ENCODE measurements around the gene CFAP45. TPM values are rescaled to one million over a fixed set of nuclear protein-coding genes. Genes with fewer than 3 reads are reported as not detected.

Gene CFAP45
- total and polyA plus RNA-seq, 2 of the 8 experiments (the other 6 are each of a cell fraction or from before 2014, with no cell fraction given): 0.05 TPM; not detected in 1

DNA sequence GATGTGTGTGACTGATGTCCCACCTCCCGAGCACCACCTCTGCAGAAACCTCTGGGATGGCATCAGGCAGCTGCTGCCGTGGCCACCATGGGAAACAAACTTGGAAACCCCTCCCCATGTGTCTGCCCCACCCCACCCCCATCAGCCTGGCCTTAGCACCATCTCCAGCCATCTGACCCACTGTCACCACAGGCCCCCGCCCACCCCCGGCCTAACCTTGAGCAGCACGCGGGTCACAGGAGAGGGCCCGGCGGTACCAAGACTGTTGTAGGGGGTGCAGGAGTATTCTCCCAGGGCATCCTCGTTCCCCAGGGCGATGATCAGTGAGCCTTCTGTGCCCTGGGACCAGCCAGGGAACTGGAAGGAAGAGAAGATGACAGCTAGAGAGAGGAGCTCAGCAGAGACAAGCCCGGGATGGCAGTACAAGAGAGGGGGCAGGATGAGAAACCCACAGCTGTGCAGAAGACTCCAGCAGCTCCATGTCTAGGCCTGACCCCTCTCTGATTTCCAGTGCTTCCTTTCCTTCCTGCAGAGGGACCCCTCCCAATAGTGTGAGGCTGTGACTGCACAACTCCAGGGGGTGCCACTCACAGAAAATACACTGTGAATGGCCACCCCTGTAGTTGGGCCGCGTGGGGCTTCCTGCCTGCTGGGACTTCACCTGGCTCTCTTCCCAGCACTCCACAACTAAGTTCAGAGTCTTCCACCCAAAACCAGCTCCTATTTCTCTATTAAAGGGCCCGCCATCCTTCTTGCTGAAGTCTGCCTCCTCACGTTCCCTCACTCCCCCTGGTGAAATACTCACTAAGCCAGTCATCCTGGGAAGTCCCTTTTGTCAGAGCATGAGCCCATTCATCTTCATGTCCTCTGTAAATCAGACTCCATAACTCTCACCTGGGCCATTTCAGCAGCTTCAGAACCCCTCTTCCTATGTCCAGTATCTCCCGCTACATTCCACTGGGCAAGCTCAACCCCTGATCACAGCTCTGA, 32.6 kb upstream of the CFAP45 start:
- Histone ChIP-seq H3K79me1 (ENCODE audit: low read depth, low read length) (no peaks in the 10 kb centered on the region), H2AFZ (ENCODE audit: low read length) (no peak overlapping the region), H3K9ac (replicated peaks in 1 of 4; ENCODE audit: extremely low read depth in 1 of 4, low read depth in 3 of 4, low read length in 3 of 4) (no peak overlapping the region; a peak in 1 of 7 replicates), H2BK5ac (ENCODE audit: low read depth, low read length) (no peak overlapping the region), H3K4me3 (ENCODE audit: extremely low read depth in 1 of 4, insufficient read depth in 2 of 4, low read depth in 3 of 4, low read length in 4 of 4) (no peak overlapping the region), H3K27me3 (replicated peaks in 1 of 4; ENCODE audit: control insufficient read depth in 3 of 4, extremely low read depth in 1 of 4, insufficient read depth in 3 of 4, low read length in 3 of 4) (no peaks in the 10 kb centered on the region), H3K14ac (ENCODE audit: insufficient read length) (no peak overlapping the region), H2BK12ac (ENCODE audit: low read depth, low read length) (no peak overlapping the region), H3K23me2 (ENCODE audit: low read depth, low read length) (no peaks in the 10 kb centered on the region; the same call in 1 of the 2 replicates), H2BK120ac (replicated peaks; ENCODE audit: low read depth, low read length) (no peak overlapping the region), H3K79me2 (ENCODE audit: control insufficient read depth in 1 of 2, insufficient read depth in 2 of 2, low read length in 2 of 2) (no peaks in the 10 kb centered on the region), H3K23ac (ENCODE audit: insufficient read length) (no peak overlapping the region), H4K20me1 (replicated peaks in 1 of 2; ENCODE audit: control insufficient read depth in 1 of 2, insufficient read depth in 2 of 2, low read length in 2 of 2) (peaks cover 0 to 3% of the 10 kb centered on the region in 2 experiments), H4K91ac (replicated peaks; ENCODE audit: insufficient read length, low read length) (no peak overlapping the region), H3K4me2 (ENCODE audit: insufficient read depth in 1 of 2, low read depth in 2 of 2, low read length in 2 of 2) (no peak overlapping the region), H3K4me1 (replicated peaks in 1 of 4; ENCODE audit: control insufficient read depth in 3 of 4, insufficient read depth in 4 of 4, low read length in 3 of 4) (peaks cover 0 to 8% (median 7%) of the 10 kb centered on the region in 4 experiments; a peak in 6 of 7 replicates), H3K4ac (replicated peaks; ENCODE audit: insufficient read length, low read depth, low read length) (no peak overlapping the region), H3K56ac (replicated peaks; ENCODE audit: insufficient read length, low read depth, low read length) (no peak overlapping the region), H3K18ac (ENCODE audit: extremely low read depth, low read length) (no peak overlapping the region), H2AK5ac (ENCODE audit: low read depth, low read length) (no peak overlapping the region), H2BK20ac (ENCODE audit: low read length) (no peak overlapping the region), H4K5ac (ENCODE audit: insufficient read length, low read depth, low read length) (no peak overlapping the region), H3K36me3 (ENCODE audit: control insufficient read depth in 2 of 4, insufficient read depth in 4 of 4, low read length in 3 of 4) (peaks cover 3 to 34% (median 16%) of the 10 kb centered on the region in 4 experiments; a peak in 6 of 8 replicates), H4K8ac (ENCODE audit: extremely low read depth, insufficient read depth, low read length) (no peak overlapping the region), H3K9me3 (ENCODE audit: insufficient read depth in 2 of 2, low read depth in 1 of 2, low read length in 1 of 2) (no peaks in the 10 kb centered on the region), H3K27ac (ENCODE audit: low read depth, low read length) (no peak overlapping the region), H2BK15ac (ENCODE audit: low read length) (no peak overlapping the region)
- DNase-seq (ENCODE audit: low read depth in 1 of 2, low spot score in 2 of 2): no peak
- POLR2A ChIA-PET (ENCODE audit: partially characterized antibody): interaction anchor here (0.9 to 3.0 kb wide), 2 partner anchors 13 to 17 kb away, joined by 3 to 15 read pairs; partner anchors contain the start of gene IGSF9
- CTCF ChIA-PET (ENCODE audit: partially characterized antibody): interaction anchor here (0.7 to 35.5 kb wide), 14 partner anchors 8 to 736 kb away, joined by 3 to 696 read pairs (median 5); partner anchors contain the start of genes IGSF9, SLAMF9 and TAGLN2
- TF ChIP-seq JUND (IDR thresholded peaks at IDR 0.05; ENCODE audit: low read length) (no peak), RFX5 (IDR thresholded peaks at IDR 0.05; ENCODE audit: borderline replicate concordance, low read depth, low read length) (no peak), ASH2L (IDR thresholded peaks at IDR 0.05; ENCODE audit: low read length) (no peak), POU5F1 (IDR thresholded peaks at IDR 0.05; ENCODE audit: low read depth, low read length) (no peak), TBP (IDR thresholded peaks at IDR 0.05; ENCODE audit: low read depth, low read length) (no peak), ZNF274 (IDR thresholded peaks at IDR 0.05; ENCODE audit: borderline replicate concordance, extremely low read depth, low read length) (no peak), CBX5 (IDR thresholded peaks at IDR 0.05; ENCODE audit: low read depth, low read length) (no peak), EP300 (IDR thresholded peaks at IDR 0.05; ENCODE audit: borderline replicate concordance in 1 of 2, low read depth in 2 of 2, low read length in 2 of 2) (no peak), BCL11A (IDR thresholded peaks at IDR 0.05; ENCODE audit: low read depth in 2 of 2, low read length in 2 of 2) (no peak), SRF (IDR thresholded peaks at IDR 0.05; ENCODE audit: low read depth, low read length) (no peak), BRCA1 (IDR thresholded peaks at IDR 0.05; ENCODE audit: low read depth, low read length) (no peak), CBX8 (IDR thresholded peaks at IDR 0.05; ENCODE audit: borderline replicate concordance, low read depth, low read length) (no peak)
- WGBS, 2 experiments (ENCODE audit: extremely low coverage in 1 of 2, insufficient coverage in 1 of 2, insufficient read length in 1 of 2, insufficient replicate concordance in 2 of 2, low coverage in 1 of 2, low lambda C conversion rate in 2 of 2, missing lambda C conversion rate in 1 of 2): 90% methylated on average over 15 of the region's 16 CpGs; no CpG with 5 or more reads in 1 of the 2 experiments
- no peak for FAIRE-seq

All from H1 (cell line).